GM19238 (cell line): Measurements from ENCODE around the gene FBXO40.
"Not testable (repeated sequence)": the region's sequence is repeated elsewhere in the genome, so short reads cannot be mapped to it uniquely, and the experiment has no call there.

Experiments
- DNase-seq: peaks from one replicate; pipeline ENCODE4 v3.0.0; 2011; ENCODE audit warnings: low spot score; ENCODE audit not compliant: insufficient read length

Gene FBXO40, protein sequence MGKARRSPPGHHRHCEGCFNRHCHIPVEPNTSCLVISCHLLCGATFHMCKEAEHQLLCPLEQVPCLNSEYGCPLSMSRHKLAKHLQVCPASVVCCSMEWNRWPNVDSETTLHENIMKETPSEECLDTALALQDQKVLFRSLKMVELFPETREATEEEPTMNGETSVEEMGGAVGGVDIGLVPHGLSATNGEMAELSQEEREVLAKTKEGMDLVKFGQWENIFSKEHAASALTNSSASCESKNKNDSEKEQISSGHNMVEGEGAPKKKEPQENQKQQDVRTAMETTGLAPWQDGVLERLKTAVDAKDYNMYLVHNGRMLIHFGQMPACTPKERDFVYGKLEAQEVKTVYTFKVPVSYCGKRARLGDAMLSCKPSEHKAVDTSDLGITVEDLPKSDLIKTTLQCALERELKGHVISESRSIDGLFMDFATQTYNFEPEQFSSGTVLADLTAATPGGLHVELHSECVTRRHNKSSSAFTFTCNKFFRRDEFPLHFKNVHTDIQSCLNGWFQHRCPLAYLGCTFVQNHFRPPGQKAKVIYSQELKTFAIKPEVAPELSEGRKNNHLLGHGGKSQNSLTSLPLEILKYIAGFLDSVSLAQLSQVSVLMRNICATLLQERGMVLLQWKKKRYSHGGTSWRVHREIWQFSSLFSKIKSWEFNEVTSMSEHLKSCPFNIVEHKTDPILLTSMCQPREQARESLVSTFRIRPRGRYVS

DNA sequence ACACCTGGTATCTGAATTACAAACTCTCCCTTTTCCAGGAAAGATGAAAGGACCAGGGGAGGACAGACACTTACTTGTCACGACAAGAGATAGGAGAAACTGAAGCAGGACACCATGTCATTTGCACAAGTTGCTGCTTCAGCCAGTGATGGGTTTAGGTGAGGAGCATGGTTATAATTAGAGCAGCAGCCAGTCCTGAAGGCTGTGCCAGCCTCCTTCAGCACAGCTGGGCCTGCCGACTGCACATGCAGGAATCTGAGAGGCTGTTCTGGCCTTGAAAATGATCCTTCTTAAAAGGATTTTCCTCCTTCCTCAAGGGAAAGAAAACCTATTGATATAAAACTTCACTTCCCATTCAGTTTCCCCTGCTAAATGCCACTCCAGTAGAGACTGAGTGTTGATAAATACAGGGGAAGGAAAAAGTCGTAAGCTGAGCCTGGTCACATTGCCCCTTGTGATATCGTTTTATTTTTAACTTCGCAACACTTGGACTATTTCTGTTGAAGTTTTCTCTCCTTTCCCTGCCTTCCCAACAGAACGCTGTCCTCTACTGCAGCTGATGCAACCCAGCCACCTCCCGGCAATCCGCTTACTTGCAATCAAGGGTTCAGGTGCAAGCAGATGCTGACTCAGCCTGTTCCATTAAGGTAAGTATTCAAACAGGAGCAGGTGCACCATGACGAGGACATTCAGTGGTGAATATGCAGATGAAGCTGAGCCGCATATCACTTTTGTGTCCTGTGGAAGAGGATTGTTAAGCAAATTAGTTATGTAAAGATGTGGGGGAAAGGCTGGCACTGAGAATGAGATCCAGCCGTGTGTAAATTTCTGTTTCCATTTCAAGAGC is at the start of gene FBXO40:
Gene FBXO40 (plus strand): TSS at position 524 of the 847 bp plus-strand sequence. CDS start 27,197 bp downstream, outside the sequence.
- DNase-seq: no peak

DNA sequence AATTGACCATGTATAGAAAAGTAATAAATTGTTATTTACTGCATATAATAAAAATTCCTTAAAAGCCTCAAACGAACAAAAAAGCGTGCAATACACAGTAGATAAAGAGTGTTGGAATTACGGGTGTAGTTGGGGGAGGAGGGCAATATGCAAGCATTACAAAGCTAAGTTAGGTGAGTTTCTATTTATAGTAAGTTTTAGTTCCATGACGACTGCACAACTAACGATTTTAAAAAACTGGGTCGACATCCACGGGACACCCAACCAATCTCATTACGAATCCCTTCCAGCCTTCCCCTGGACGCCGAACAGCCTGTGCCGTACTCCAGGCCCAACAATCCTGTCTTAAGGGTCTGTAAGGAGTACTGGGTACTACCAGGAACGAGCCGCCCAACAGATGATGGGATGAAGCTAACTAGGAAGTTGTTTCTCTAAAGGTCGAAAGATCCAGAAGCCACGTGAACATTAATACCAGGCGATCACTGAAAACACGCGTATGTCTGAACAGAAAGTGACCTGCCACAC is 48.1 kb upstream of the FBXO40 start:
- no peak for DNase-seq

DNA sequence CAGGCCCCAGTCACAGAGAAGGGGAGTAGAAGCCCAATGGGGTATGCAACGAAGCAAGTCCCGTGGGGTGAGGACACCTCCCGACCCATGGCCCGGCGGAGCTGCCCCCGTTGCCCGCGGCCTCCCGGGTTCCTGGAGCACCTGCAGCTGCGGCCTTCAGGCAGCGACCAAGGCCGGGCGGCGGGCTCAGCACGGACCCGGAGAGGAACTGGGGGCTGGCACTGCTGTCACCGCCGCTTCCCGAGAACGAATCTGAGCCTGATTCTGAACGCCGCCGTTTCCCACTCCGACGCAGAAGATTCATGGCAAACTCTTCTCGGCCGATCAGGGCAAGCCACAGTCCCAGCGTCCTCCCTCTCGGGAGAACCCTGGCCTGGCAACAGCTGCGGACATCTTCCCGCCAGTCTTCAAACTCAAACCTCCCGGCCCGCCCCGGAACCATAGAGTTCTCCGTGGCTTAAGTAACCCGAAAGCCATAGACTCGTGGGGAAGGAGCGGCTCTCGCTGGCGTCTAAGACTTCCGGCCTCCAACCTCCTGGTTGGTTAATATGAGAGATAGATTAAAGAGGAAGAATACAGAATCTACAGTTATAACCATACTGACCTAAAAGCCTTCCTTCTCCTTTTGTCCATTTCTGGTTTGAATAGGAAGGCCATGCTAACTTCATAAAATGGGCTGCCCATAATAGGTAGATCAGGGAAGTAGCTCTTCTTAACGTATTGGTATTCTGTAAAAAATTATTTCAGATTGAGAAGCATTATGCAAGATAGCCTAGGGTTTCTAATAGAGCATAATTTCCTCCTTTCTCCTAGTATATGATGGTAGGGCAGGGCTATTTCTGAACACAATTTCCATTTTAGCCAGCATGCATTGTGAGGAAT is 47.4 kb upstream of the FBXO40 start, which contains the start of gene POLQ:
Gene POLQ (minus strand): TSS at position 415 of the 882 bp plus-strand sequence. CDS start 111 bp downstream, at position 304.
- DNase-seq: peak; percentile 73

DNA sequence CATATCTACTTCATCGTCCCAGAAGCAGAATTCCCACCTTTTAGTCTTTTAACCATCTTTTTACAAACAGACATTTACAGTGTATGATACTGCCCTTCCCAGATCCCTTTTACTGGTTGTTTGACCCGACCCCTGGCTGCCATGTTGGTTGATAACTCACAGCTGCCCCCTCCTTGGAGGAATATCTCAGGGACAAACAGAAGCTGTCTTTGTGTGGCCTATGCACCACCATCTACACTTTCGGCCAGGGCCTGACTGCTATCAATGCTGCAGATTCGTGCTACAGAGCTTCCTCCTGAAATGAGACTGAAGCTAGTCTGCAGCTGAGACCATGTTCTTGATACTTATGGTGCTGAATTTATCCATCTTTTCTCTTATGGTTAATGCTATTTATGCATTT is 40.8 kb upstream of the FBXO40 start:
- no peak for DNase-seq

DNA sequence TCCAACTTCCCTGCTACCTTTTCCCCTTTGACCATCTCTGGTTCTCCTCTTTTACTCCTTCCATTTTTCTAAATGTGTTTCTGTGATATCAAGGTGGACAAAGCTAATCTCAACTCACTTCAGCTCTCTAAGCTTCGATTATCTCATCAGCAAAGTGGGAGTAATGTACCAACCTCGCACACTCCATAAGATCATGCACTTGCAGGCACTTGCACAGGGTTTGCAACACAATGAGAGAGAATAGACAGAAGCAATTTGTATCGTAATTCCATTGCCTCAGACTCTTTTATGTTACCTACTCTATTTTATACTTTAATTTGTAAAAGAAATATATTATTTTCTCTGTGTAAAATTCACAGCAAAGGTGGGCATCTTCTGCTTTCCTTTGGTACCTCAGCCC is 40.4 kb upstream of the FBXO40 start:
- DNase-seq: no peak

DNA sequence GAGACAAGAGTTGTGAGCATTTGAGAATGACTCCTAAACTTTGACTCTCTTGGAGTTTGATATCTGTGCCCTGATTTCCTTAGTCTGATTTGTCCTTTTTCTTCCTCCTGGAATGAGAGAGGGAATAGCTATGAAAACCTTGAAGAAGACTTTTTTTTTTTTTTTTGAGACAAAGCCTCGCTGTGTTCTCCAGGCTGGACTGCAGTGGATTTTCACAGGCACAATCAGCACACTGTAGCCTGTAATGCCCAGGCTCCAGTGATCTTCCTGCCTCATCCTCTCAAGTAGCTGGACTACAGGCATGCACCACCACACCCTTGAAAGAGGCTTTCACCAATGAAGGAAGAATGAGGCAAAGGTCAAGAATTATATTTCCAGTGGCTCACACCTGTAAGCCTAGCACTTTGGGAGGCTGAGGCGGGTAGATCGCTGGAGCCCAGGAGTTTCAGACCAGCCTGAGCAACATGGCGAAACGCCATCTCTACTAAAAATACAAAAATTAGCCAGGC is 35.7 kb upstream of the FBXO40 start:
- DNase-seq: no peak

DNA sequence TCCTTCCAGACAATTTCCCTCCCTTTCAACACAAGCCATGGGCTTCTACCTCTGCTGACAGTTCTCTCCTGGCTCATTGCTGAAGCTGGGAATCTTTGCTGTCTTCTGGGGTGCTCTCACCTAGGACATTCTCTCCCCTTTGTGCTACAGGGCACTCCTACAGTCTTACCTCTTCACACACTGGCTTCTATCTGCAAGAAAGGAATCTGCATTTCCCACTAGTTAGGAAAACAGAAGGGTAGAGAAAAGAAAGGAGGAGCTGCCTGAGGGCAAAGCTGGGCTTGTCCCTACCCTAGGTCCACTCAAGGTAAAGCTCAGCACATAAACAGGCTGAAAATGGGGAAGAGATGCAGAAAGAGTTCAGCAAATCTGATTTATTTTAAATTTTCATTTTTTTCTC is 31.0 kb upstream of the FBXO40 start:
- no peak for DNase-seq

DNA sequence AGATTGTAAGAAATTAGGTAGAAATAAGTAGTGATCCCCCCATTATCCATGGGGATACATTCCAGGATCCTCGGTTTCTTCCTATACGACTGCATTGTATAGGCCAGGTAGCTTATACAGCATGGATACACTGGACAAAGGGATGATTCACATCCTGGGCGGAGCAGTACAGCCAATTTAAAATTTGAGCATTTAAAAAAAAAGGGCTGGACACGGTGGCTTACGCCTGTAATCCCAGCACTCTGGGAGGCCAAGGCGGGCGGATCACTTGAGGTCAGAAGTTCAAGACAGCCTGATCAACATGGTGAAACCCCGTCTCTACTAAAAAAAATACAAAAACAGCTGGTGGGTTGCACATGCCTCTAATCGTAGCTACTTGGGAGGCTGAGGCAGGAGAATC is 26.4 kb upstream of the FBXO40 start:
- DNase-seq: no peak

DNA sequence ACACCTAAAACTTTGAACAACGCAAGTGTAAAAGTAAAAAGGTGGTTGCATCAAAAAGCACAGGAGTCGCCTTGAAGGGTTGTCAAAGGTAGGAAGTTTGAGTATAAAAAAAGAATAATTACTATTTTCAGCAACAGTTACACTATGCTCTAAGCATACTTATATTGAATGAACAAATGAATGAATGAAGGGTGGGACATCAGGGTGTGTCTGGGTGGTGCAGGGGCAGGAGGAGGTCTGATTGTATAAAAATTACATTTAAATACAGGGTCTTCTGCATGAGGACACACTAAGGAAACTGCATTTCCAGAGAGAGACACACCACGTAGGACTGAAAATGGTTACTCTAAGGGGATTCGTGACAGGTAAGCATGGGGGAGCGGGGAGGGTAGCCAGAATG is 25.5 kb upstream of the FBXO40 start, which contains the start of gene ARGFX:
Gene ARGFX (plus strand): TSS at position 301 of the 400 bp plus-strand sequence. CDS start 2,765 bp downstream, outside the sequence.
- no peak for DNase-seq

DNA sequence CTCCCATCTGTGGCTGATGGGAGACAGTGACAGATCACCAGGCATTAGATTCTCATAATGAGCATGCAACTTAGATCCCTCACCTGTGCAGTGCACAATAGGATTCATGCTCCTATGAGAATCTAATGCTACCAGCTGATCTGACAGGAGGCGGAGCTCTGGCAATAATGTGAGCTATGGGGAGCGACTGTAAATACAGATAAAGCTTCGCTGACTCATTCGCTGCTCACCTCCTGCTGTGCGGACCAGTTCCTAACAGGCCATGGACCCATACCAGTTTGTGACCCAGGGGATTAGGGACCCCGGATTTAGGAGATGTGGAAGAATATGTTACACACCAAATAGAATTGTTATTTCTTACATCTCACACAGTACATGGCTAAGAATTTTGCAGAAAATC is 18.7 kb upstream of the FBXO40 start:
- DNase-seq: no peak

DNA sequence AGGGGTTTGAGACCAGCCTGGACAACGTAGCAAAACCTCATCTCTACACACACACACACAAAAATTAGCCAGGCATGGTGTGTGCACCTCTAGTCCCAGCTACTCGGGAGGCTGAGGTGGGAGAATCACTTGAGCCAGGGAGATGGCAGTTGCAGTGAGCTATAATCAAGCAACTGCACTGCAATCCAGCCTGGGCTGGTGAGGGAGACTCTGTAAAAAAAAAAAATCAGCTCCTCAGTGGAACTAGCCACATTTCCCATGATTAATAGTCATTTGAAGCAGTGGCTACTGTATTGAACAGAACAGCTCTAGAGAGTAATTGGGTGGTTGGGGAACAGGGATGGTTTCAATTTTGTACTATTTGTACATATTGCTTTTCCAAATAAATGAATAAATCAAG is 11.5 kb upstream of the FBXO40 start:
- no peak for DNase-seq

DNA sequence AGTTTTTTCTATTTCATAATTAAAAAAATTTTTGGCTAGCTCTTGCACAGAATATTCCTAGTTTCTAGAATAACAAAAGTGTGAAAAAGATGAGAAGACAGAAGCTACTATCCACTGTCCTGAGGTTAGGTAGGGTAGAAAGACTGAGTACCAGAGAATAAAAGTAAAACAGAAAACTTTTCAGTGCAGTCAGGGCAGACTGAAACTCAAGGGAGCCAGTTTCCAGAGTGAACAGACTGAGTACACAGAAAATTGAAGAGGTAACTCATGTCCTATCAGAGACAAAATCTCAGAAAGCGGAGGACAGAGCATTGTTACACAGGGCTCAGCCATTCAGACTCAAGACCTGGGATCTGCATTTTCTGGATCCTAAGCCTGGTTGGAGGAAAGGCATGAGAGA is 8.8 kb upstream of the FBXO40 start:
- DNase-seq: no peak

DNA sequence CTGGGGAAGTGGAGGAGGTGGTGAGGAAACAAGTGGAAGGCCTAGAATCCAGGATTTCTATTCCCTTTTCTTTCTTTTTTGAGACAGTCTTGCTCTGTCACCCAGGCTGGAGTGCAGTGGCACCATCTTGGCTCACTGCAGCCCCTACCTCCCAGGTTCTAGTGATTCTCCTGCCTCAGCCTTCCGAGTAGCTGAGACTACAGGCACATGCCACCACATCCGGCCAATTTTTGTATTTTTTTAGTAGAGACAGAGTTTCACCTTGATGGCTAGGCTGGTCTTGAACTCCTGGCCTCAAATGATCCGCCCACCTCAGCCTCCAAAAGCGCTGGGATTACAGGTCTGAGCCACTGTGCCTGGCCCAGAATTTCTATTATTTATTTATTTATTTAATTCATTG is 627 bp downstream of the FBXO40 start:
- not testable (repeated sequence) for DNase-seq

DNA sequence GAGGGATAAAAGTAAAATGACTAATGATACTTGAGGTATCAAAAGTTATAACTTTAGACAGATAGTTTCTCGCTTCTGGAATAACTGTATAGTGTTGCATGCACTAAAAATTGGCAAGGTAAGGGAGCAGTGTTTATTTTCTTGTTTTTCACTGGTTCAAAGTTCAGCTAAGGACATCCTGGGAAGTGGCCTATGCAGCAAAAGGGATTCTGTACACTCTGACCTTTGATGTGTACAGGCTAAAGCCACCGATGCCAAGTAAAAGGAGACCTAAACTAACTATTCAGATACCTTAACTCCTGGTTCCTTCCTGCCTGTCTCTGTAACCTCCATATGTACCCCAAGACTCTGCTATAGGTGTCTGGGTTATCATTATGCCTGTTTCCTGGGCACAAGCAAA is 1.7 kb downstream of the FBXO40 start:
- DNase-seq: no peak

DNA sequence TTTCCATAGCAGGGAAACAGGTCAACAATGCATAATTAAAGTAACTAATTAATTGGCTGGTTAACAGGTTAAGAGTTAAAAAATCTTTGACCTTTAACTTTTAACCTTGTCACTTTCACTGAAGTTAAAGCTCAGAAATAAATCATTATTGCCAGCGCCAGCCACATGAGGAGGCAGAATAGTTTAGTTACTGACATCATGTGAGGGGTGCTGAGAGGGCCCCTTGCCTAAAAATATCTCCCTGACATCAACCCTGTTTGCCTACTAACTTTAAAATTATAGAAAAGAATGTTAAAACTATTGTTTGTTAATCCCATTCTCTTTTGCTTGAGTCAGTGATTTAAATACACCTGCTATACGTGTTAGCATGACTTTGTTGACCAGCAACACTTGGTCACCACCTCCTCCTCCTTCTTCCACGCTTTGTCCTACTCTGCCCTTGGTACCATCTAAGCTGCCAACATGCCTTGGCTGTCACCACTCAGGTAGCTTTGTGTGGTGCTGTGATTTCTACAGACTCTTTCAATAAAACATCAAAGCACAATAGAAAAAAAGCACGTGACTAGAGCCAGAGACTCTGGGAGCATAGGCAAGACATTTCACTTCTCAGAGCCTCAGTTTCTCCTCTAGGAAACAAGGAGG is 2.7 kb downstream of the FBXO40 start:
- no peak for DNase-seq

DNA sequence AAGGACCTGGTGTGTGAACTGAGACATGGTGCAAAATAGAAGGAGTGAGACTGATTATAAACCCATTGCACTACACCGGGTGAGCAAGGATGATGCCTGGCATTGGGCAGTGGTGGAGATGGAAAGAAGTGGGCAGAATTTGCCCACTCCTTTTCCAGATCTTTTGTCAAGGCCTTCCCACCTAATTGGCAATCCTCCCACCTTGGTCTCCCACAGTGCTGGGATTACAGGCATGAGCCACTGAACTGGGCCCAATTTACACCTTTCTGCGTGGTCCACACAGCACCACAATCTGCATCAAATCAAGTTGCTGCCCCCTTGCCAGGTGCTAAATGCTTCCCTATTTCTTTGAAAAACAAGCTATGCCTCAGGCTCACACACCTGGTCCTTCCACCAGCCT is 5.4 kb downstream of the FBXO40 start:
- DNase-seq: no peak

DNA sequence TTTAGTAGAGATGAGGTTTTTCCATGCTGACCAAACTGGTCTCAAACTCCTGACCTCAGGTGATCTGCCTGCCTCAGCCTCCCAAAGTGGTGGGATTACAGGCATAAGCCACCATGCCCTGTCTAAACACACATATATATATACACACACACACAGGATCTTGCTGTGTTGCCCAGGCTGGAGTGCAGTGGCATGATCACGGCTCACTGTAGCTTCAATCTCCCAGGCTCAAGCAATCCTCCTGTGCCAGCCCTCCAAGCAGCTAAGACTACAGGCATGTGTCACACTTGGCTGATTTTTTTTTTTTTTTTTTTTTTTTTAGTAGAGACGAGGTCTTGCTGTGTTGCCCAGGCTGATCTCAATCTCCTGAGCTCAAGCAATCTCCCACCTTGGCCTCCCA is 6.7 kb downstream of the FBXO40 start:
- not testable (repeated sequence) for DNase-seq

DNA sequence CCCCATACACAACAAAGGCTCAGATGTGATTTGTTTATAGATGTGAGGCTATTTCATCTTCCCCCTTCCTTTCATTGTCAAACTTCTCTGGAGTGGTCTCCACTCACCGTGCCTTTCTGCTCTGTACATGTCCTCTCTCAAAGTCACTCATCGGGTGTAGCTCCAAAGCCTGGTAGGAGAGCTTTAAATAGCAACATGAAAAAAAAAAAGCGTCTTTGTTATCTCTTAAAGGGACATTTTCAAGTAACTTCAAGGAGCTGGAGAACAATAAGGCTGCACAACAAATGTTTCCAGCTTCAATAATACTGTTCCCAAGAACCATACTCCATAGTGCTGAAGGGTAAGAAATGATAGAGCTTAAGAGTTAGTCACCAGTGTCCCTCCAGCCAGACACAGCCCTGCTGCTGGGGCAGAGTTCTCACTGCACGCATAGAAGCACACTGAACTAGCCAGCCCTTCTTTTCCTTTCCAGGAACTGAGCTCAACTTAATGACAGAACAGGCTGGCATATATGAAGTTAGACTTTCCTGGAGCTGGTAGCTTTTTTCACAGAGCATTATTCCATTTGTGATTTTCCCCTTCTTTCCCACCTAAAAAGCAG is 8.1 kb downstream of the FBXO40 start:
- DNase-seq: no peak

DNA sequence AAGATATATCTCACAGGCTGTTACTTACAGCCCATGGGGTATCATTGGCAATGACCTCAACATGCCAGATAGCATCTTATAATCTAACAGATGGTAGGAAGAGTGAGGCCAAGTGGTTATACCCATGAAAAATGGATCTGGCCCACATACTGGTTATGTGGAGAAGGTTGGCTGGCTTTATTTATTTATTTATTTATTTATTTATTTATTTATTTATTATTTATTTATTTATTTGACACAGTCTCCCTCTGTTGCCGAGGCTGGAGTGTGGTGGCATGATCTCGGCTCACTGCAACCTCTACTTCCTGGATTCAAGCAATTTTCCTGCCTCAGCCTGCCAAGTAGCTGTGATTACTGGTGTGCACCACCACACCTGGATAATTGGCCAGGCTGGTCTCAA is 11.6 kb downstream of the FBXO40 start:
- no peak for DNase-seq
